ENCODE data around the gene FALEC.
A peak's percentile ranks its signal among the peaks of the same experiment; 100 is the strongest.

FALEC gene

DNA sequence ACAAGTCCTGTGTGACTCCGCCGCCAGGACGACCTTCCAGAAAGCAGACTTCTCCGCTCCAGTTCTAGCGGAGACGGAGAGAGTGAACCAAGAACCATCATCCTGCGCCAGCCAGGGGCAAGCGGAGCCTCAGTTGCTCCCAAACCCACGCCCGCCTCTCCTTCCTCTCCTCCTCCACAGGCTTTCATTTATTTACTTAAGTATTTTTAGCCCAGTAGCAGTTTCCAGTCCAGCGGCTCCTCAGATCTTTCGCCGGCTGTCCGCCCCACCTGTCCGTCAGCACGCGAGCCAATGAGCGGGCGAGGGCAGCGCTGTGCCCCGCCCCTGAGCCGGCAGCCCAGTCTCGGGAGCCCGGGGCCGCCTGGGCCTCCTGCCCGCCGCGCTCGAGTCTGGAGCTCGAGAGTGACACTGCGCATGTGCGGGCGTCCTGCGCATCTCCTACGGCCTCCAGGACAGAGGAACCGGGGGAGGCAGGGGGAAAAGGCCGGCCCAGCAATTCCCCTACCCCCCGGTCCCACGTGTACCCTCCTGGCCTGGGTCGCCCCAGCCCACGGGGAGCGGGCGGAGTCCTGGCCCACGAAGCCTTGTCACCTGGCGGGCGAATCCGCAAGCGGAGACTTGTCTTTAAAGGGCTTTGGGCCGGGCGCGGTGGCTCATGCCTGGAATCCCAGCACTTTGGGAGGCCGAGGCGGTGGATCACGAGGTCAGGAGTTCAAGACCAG, at the start of gene FALEC:
TSS of gene FALEC (plus strand) at position 425 of the 722 bp plus-strand sequence.
- peak; percentile 95 for DNase-seq (ENCODE audit: low read depth)

DNA sequence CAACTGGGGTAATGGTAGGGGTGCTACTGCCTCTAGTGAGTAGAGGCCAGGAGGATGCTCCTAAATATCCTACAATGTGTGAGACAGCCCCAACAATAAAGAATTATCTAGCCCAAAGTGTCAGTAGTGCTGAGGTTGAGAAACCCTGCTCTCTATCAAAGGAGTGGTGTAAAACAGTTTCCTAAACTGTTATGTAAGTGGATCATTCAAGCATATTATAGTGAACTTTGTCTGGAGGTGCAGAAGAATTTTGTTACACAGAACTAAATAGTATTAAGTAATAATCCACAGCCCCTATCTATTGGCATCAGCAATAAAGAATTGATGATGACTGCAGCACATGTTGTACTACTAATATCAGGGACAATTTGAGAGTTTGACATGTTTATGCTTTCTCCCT, 48.6 kb upstream of the FALEC start:
- no peak for DNase-seq (ENCODE audit: low read depth)

DNA sequence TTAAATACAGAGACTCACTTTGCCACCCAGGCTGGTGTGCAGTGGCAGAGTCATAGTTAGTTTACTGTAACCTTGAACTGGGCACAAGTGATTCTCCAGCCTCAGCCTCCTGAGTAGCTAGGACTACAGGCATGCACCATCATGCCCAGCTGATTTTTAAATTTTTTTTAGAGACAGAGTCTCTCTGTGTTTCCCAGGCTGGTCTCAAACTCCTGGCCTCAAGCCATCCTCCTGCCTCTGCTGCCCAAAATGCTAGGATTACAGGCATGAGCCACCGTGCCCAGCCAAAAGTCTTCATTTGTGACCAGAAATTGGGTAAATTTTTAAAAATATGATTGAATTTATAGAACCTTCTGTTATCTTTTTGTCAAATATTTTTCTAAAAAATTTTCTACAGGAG, 46.3 kb upstream of the FALEC start:
- no peak for DNase-seq (ENCODE audit: low read depth)

DNA sequence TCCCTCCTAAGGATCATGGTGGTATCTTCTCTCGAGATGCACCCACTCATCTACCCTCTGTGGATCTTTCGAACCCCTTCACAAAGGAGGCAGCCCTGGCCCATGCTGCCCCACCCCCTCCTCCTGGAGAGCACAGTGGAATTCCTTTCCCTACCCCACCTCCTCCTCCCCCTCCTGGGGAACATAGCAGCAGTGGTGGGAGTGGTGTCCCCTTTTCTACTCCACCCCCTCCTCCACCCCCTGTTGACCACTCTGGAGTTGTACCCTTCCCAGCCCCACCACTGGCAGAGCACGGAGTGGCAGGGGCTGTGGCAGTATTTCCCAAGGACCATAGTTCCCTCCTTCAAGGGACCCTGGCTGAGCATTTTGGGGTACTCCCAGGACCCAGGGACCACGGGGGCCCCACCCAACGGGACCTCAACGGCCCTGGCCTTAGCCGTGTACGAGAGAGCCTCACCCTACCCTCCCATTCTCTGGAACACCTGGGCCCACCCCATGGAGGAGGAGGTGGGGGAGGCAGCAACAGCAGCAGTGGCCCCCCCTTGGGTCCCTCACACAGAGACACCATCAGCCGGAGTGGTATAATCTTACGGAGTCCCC, 42.9 kb upstream of the FALEC start:
- DNase-seq (ENCODE audit: low read depth), result no peak

DNA sequence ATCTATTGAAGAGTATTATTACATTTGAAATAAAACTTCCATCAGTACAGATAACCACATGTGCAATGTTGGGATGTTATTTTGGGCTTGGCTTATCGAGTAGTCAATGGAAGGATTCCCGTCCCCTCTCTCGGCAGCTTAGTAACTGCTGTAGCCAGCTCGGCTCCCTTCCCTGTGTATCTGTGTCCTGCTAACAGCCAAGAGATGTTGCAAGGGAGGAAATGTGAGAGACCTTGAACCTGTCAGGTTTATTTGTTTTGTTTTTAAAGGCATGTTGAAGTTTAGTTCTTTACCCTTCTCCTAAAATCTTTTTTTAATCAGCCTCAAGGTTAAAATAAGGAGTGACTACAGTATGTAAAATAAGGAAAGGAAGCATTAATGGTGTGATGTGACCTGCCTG, 41.9 kb upstream of the FALEC start:
- DNase-seq (ENCODE audit: low read depth), result no peak

DNA sequence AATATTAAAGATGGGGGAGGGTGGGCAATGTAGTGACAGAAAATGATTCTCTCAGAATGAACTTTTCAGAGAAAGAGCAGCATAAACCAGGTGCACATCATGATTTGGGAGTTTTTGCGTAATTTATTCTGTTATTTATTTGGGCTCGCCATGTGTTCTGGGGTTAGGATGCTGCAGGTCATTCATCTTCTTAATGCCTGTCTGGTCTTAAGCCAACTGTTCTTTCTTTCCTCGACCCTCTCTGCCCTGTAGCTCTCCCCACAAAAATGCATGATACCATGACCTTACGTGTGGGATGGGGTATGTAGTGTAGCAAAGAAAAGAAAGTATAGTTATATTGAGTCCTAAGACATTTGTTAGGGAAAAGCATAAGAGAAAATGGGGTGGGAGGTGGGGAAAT, 40.7 kb upstream of the FALEC start:
- no peak for DNase-seq (ENCODE audit: low read depth)

DNA sequence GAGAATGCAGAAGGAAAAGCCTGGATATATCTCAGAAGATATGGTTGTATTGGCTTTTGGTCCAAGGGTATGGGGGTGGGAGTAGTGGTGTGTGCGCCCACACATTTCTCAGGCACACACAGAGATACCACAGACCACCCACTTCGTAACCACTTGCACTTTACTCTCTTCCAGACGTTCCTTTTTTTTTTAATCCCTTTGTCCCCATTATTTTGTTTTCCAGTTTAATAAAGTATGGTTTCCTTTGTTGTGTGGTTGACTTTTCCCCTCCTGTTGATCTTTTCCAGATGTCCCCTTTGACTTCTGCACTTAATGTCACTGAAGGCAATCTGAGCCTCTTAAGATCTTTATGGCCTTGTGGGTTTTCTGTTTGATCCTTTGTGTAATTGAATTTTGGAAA, 38.8 kb upstream of the FALEC start:
- DNase-seq (ENCODE audit: low read depth), result no peak

DNA sequence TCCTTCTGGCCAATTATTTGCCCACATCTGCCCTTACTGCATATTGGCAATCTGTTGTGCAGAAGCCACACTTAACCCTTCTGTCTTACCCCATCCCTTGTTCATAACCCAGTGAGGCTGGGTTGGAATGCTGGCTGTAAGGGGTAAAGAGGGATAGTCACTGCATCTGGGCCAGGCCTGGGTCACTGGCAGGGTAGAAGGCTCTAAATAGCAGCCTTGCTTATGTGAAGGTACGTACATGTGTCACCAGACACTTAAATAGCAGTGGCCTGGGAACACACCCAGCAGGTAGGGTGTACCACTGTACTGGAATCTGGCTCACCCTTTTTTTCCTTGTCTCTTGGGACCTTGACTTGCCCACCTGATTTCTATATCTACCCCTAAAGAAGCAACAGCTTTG, 38.2 kb upstream of the FALEC start:
- no peak for DNase-seq (ENCODE audit: low read depth)

DNA sequence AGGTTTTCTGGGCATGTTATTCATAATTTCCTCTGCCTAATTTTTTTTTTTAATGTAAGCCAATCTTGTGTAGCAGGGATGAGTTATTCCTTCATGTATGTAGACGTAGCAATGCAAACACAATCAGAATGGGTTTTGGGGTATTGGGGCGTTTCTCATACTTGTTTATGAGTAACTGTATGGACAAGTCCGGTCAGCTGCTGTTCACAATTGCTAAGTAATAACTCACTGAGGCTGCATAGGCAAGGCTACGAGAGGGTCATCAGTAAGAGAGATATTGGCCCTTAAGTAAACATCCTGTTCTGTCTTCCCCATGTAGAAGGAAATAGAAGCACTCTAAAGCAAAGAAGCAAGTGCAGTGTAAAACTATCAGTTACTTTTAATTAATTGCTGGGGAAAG, 37.8 kb upstream of the FALEC start:
- DNase-seq (ENCODE audit: low read depth), result no peak

DNA sequence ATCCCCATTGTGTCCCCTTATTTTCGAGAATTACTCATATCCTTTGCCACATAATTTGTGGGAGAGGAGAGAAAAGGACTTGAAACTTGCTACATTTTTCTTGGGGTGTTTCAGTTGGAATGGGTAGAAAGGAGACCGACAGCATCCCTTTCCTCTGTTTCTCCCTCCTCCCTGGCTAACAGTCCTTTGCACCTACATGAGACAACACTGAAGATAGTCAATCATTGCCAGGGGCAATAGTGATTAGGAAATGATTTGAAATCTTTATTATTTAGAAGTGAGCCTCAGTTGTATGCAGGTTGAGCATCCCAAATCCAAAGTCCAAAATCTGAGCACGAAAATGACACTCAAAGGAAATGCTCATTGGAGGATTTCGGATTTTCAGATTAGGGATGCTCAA, 36.2 kb upstream of the FALEC start:
- DNase-seq (ENCODE audit: low read depth), result no peak

DNA sequence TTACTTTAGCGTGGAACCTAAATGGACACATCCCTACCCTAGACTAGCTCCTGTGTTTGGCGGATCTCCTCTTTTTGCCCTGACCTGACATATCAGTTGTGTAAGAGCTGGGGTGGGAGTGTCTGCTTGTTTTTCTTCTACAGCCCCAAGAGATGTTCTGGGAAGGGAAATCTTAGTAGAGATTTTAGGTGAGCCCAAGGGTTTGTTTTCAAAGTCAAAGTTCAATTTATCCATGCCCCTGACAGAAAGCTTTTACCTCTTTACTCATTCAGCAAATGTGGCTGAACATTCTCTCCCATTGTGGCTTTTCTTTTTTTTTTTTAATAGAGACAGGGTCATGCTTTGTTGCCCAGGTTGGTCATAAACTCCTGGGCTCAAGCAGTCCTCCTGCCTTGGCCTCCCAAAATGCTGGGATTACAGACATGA, 35.6 kb upstream of the FALEC start:
- DNase-seq (ENCODE audit: low read depth), result no peak

DNA sequence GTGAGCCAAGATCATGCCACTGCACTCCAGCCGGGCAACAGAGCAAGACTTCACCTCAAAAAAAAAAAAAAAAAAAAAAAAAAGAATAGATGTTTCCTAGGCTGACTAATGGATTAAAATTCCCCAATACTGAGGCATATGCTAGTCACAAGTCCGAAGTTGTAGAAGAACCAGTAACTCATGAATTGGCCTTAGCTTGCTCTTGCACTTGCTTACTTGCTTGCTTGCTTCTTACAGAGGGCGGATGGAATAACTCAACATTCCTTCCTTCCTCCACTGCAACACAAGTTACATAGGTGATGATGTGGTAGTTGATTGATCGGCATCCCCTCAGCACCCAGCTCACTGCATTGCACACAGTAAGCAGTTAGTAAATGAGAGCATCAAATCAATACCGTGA, 31.1 kb upstream of the FALEC start:
- DNase-seq (ENCODE audit: low read depth), result peak; percentile 38

DNA sequence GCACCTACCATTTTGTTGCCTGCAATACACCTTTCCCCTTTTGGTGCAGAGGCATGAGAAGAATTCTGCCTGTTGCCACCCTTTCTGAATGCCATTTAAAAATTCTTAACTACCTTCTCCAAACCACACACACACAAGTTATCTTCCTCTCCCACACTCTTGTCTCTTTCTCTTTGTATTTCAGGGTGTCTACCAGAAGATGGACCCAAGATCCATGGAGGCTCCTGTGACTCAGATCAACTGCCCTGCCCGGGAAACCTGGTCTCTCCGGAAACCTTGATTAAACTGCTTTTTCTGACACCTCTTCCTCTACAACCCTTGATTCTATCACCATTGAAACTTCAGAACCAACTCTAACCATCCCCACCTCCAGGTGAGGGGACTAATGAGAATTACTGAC, 30.7 kb upstream of the FALEC start:
- DNase-seq (ENCODE audit: low read depth), result peak; percentile 31

DNA sequence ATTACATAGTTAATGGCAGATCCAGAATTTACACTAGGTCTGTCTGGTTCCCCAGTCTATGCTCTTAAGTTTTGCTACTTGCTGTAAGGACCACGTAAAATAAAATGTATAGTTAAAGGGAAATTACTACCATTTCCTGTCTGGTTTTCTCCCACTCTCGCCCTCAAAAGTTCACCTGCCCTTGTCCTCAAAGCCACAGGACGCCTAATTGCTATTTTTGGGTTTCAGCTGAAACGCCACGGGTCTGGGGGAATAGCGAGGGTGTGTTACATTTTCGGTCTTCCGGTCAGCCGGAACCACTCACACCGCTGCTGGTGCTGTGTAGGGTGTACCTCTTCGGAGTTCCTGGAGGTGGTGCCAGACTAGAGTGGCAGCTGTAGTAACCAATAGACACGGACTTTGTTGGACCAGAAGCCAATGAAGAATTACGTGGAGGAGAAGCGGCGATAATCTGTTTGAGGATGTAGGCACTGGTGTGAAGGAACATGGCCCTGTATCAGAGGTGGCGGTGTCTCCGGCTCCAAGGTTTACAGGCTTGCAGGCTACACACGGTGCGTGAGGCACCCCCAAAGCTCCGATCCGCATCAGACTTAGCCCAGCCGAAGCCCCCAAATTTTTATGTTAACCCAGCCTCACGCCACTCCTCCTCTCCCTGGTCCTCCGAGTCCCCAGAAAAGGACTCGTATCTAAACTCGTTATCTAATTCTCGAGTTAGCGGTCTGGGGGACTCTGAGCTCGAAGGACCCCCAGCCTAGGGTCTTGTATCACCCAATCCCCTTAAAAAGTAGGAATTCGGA, 28.4 kb upstream of the FALEC start, which contains the start of gene TARS2:
TSS of gene TARS2 (plus strand) at position 454 of the 797 bp plus-strand sequence. CDS start at position 486, 32 bp downstream.
- DNase-seq (ENCODE audit: low read depth), result peak; percentile 98

DNA sequence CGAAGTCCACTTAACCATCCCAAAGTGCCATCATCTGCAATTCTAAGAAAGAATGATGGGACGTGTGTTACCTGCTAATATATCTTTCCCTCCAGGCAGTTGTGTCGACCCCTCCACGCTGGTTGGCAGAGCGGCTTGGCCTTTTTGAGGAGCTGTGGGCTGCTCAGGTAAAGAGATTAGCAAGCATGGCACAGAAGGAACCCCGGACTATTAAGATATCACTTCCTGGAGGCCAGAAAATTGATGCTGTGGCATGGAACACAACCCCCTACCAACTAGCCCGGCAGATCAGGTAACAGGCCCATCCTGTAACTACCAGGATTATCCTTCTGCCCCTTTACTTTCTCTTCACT, 27.8 kb upstream of the FALEC start:
- DNase-seq (ENCODE audit: low read depth), result no peak

DNA sequence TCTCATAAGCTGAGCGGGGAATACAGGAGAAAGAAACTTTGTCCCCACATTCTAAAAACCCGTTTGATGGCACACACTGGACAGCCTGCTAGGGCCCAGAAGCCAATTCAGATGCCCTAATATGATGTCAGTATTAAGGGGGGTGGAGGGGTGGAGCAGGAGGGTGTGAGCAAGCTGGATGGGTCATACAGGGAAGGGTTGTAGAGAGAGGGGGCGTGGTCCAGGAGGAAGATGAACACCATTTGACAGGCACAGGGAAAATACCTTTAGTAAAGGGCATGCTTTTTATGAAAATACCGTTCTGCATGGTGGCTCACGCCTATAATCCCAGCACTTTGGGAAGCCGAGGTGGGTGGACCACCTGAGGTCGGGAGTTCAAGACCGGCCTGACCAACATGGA, 22.4 kb upstream of the FALEC start:
- no peak for DNase-seq (ENCODE audit: low read depth)

DNA sequence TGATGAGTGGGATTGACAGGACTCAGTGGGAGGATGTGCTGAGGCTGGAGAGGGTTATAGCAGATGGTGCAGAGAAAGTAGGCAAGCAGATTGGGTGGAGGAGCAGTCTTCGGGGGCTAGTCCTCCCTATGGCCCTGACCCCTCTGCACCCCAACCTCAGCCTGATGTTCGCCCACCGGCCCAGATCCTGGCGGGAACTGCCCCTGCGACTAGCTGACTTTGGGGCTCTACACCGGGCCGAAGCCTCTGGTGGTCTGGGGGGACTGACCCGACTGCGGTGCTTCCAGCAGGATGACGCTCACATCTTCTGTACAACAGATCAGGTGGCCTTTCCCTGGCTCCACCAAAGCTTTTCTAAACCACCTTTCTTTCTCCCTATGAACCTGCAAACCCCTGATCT, 17.2 kb upstream of the FALEC start:
- DNase-seq (ENCODE audit: low read depth), result no peak

DNA sequence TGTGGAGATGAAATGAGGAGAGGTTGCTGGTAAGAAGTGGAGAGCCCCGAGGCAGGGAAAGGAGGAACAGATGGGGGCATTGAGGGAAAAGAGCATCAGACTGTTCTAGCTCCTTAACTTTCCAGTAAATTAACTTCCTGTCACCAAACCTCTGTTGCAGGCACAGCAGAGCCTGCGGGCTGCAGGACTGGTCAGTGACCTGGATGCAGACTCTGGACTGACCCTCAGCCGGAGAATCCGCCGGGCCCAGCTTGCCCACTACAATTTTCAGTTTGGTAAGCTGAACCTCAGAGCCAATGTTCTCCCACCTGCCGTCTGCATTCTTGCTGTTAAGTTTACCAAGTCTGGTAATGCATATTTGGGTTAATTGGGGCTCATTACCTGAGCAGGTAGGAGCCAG, 10.1 kb upstream of the FALEC start:
- DNase-seq (ENCODE audit: low read depth), result no peak

DNA sequence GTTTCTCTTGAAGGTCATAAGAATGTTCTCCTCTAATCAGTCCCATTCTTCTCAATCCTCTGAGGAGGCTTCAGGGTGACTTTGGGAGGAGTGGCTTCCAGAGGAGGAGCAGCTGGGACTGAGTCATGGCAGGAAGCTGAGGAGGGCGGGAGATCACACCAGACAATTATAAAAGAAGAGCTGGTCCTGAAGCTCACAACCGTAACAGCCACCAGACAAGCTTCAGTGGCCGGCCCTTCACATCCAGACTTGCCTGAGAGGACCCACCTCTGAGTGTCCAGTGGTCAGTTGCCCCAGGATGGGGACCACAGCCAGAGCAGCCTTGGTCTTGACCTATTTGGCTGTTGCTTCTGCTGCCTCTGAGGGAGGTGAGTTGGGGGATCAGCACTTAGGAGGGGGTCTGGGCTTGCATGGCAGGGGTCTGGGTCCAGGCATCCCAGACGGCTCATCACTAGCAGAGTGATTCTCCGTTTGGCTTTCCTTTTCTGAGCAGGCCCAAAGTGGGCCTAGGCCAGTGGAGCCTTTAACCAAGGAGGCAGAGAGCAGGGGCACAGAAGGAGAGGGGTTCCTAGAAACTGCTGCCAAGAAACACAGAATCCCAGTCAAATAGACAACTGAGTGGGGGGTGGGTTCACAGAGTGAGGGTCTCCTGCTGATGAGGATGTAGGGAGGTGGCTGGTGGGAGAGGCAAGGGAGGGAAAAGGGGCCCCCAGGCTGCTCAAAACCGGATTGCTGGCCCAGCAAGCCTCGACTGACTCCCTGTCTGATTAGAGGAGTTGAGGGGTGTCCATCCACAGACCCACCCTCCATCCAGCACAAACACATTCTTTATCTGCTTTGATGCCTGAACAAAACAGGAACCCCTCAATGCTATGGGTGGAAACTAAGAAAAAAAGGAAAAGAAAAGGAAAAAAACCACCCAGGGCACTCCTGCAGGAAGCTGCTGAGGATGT, 7.4 kb upstream of the FALEC start, which contains the start of gene ECM1:
TSS of gene ECM1 (plus strand) at position 198 of the 953 bp plus-strand sequence. CDS start at position 299, 101 bp downstream.
- peak; percentile 61 for DNase-seq (ENCODE audit: low read depth)

DNA sequence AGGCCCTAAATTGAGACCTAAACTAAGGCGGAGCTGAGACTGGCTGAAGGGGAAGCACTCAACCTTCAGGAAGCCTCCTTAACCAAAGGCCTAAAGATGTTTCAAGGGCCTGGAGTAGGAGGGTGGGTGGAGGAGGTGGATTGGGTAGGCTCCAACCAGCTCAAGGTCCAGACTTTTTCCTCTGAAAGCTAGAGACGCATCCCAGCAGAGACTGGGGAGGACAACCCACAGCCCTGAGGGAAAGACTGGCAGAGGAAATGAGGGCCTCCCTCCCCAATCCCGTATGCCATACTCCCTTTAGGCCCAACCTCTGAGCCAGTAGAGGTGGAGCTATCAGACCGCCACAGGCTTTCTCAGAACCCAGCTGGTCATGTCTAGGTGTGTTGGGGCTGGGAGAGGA, 6.6 kb upstream of the FALEC start:
- no peak for DNase-seq (ENCODE audit: low read depth)

DNA sequence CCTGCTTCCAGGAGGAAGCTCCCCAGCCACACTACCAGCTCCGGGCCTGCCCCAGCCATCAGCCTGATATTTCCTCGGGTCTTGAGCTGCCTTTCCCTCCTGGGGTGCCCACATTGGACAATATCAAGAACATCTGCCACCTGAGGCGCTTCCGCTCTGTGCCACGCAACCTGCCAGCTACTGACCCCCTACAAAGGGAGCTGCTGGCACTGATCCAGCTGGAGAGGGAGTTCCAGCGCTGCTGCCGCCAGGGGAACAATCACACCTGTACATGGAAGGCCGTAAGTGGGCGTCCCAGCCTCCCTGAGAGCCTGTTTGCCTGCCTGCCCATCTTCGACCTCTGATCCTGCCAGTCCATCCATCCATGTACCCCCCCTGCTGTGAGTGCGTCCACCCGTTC, 4.0 kb upstream of the FALEC start:
- no peak for DNase-seq (ENCODE audit: low read depth)
